Activated CD4-positive, CD25-positive, alpha-beta regulatory T cell treated with anti-CD3 and anti-CD28 coated beads, Interleukin-2, amount 50 U/mL, for 16 hours (primary cell): ENCODE data around the gene PRKACB.
"Not testable (repeated sequence)": the region's sequence is repeated elsewhere in the genome, so short reads cannot be mapped to it uniquely, and the experiment has no call there.

ENCODE experiments used
- DNase-seq: peaks from one replicate; pipeline ENCODE4 v3.0.0-alpha.2; 2020; ENCODE audit warnings: low read depth, low spot score

The PRKACB gene

GRCh38 chr1:84217239-84217638 is 73.2 kb downstream of the PRKACB start:
- no peak for DNase-seq

- DNase-seq, result no peak
Measured at GRCh38 chr1:84223751-84224432, 79.8 kb downstream of the PRKACB start.

- DNase-seq, result no peak
Measured at GRCh38 chr1:84224905-84225304, 80.8 kb downstream of the PRKACB start.

- no peak for DNase-seq
Measured at GRCh38 chr1:84225646-84226045, 81.6 kb downstream of the PRKACB start.

- not testable (repeated sequence) for DNase-seq
Measured at GRCh38 chr1:84232676-84233075, 88.6 kb downstream of the PRKACB start.

GRCh38 chr1:84236256-84236655 is 92.2 kb downstream of the PRKACB start:
- DNase-seq, result no peak

GRCh38 chr1:84242641-84243040 is 98.6 kb downstream of the PRKACB start:
- DNase-seq, result no peak

- no peak for DNase-seq
Measured at GRCh38 chr1:84245563-84245962, 101.5 kb downstream of the PRKACB start.

- no peak for DNase-seq
Measured at GRCh38 chr1:84246213-84246612, 102.1 kb downstream of the PRKACB start.

- DNase-seq, result no peak
Measured at GRCh38 chr1:84247425-84248220, 103.6 kb downstream of the PRKACB start.

GRCh38 chr1:84250668-84251067 is 106.6 kb downstream of the PRKACB start:
- no peak for DNase-seq

GRCh38 chr1:84253036-84253435 is 109.0 kb downstream of the PRKACB start:
- no peak for DNase-seq

GRCh38 chr1:84253891-84254290 is 109.8 kb downstream of the PRKACB start:
- DNase-seq, result no peak

GRCh38 chr1:84254703-84255238 is 110.7 kb downstream of the PRKACB start:
- no peak for DNase-seq

- DNase-seq, result no peak
Measured at GRCh38 chr1:84255582-84255981, 111.5 kb downstream of the PRKACB start.

GRCh38 chr1:84257617-84258016 is 113.5 kb downstream of the PRKACB start:
- no peak for DNase-seq

GRCh38 chr1:84259376-84259775 is 115.3 kb downstream of the PRKACB start:
- no peak for DNase-seq

- no peak for DNase-seq
Measured at GRCh38 chr1:84259989-84260388, 115.9 kb downstream of the PRKACB start.

- no peak for DNase-seq
Measured at GRCh38 chr1:84260852-84261518, 116.9 kb downstream of the PRKACB start.

- DNase-seq, result no peak
Measured at GRCh38 chr1:84264961-84265360, 120.9 kb downstream of the PRKACB start.

- DNase-seq, result no peak
Measured at GRCh38 chr1:84265867-84266266, 121.8 kb downstream of the PRKACB start.

- no peak for DNase-seq
Measured at GRCh38 chr1:84266748-84267147, 122.7 kb downstream of the PRKACB start.
